Esophagus muscularis mucosa (tissue), 4 donors: ENCODE results near the gene NDEL1. TPM values are rescaled to one million over a fixed set of nuclear protein-coding genes. Genes with fewer than 3 reads are reported as not detected.
A peak's percentile ranks its signal among the peaks of the same experiment; 100 is the strongest.

Experiments used
- DNase-seq: peaks from one replicate; pipeline ENCODE4 v3.0.0-alpha.2; 2017; ENCODE audit errors: extremely low spot score
- H3K27ac ChIP-seq, 4 donors: fragments of 200-600 bp; sonication (generic); replicated peaks in 1 of 4; 1 replicate in 3 of 4; 2 replicates in 1 of 4; pipeline ENCODE4 v1.5.1; 2016 to 2019; ENCODE audit warnings: mild to moderate bottlenecking in 1 of 4
- H3K27me3 ChIP-seq, 4 donors: fragments of 200-600 bp; sonication (generic); one replicate each; pipeline versions ENCODE4 v1.5.1 to v1.6.0; 2016 to 2019
- H3K36me3 ChIP-seq, 4 donors: fragments of 200-600 bp; sonication (generic); one replicate each; pipeline ENCODE4 v1.5.1; 2016 to 2019
- H3K4me1 ChIP-seq, 4 donors: fragments of 200-600 bp; sonication (generic); one replicate each; pipeline ENCODE4 v1.5.1; 2016 to 2019
- H3K4me3 ChIP-seq, 4 donors: fragments of 200-600 bp; sonication (generic); 1 replicate in 2 of 4; 2 replicates in 2 of 4; pipeline ENCODE4 v1.5.1; 2016 to 2019; ENCODE audit warnings: mild to moderate bottlenecking in 4 of 4, moderate library complexity in 1 of 4
- H3K9me3 ChIP-seq, 4 donors: fragments of 200-600 bp; sonication (generic); 1 replicate in 3 of 4; 2 replicates in 1 of 4; pipeline ENCODE4 v1.5.1; 2016 to 2019
- CTCF ChIP-seq, 3 experiments: fragments of 200-600 bp in 2 of 3; fragments of 450-650 bp in 1 of 3; sonication (generic) in 2 of 3; IDR thresholded peaks; one replicate each; pipeline ENCODE4 v1.5.1; 2017 to 2019; ENCODE audit warnings: antibody characterized with exemption in 3 of 3, mild to moderate bottlenecking in 2 of 3, moderate library complexity in 1 of 3
- EP300 ChIP-seq: sonication (generic); formaldehyde crosslinking; IDR thresholded peaks from one replicate; pipeline ENCODE4 v1.6.1; 2017; ENCODE audit warnings: antibody characterized with exemption
- POLR2A ChIP-seq: fragments of 450-650 bp; IDR thresholded peaks from one replicate; pipeline ENCODE4 v1.6.1; 2017; ENCODE audit warnings: antibody characterized with exemption, moderate library complexity, mild to moderate bottlenecking, low read depth
- POLR2AphosphoS5 ChIP-seq, 2 donors: sonication (generic); formaldehyde crosslinking; IDR thresholded peaks; one replicate each; pipeline ENCODE4 v1.6.1; 2017; ENCODE audit warnings: antibody characterized with exemption in 2 of 2
- WGBS: methylation state at CpG from one replicate; pipeline ENCODE4 v1.1.5; 2018; 5-methylcytosine and 5-hydroxymethylcytosine counted together
- intact Hi-C: fragments of 100-400 bp; cut with DNase I; formaldehyde crosslinking; loops from one replicate; pipeline ENCODE4 v1.15.1; 2023
- total RNA-seq, 4 donors: library from RNA; depleted of rRNA; stranded (reverse); fragments of >200 nt; gene quantifications; one replicate each; pipeline versions ENCODE4 v1.1.0 to v1.2.1, GENCODE V29; 2016

NDEL1 gene
- total RNA-seq, 4 donors from 2014 or later: 48.2 to 80.8 (median 55.5) TPM

GRCh38 chr17:8479431-8479947 is 43.8 kb downstream of the NDEL1 start:
- TF ChIP-seq CTCF (IDR thresholded peaks at IDR 0.05) (no peak), POLR2AphosphoS5 (IDR thresholded peaks at IDR 0.05) (peak in 1 of 2 donors; percentile 42), POLR2A (no peak), EP300 (no peak)
- Histone ChIP-seq H3K36me3 (peaks cover 32 to 94% (median 79%) of the 10 kb centered on the region in 4 donors), H3K27ac (peak overlapping the region; percentile 46 to 74 (median 72)), H3K9me3 (no peaks in the 10 kb centered on the region), H3K4me3 (no peak overlapping the region), H3K27me3 (no peaks in the 10 kb centered on the region), H3K4me1 (peaks cover 13 to 34% (median 21%) of the 10 kb centered on the region in 4 donors)
- 39% methylated on average over 7 of the region's 11 CpGs for WGBS
- DNase-seq: no peak
- intact Hi-C loops: loop anchor here (5.0 kb wide), 1 partner anchor 37 kb away; no protein-coding TSS in a partner anchor

GRCh38 chr17:8480011-8480976 is 44.6 kb downstream of the NDEL1 start:
- no peak for DNase-seq
- Histone ChIP-seq H3K4me1 (peaks cover 13 to 34% (median 21%) of the 10 kb centered on the region in 4 donors), H3K27ac (peak overlapping the region; percentile 46 to 74 (median 72)), H3K27me3 (no peaks in the 10 kb centered on the region), H3K9me3 (no peaks in the 10 kb centered on the region), H3K4me3 (no peak overlapping the region), H3K36me3 (peaks cover 24 to 89% (median 72%) of the 10 kb centered on the region in 4 donors)
- TF ChIP-seq EP300 (no peak), POLR2A (no peak), CTCF (IDR thresholded peaks at IDR 0.05) (no peak), POLR2AphosphoS5 (IDR thresholded peaks at IDR 0.05) (no peak)
- 80% methylated on average over 20 of the region's 33 CpGs for WGBS
- intact Hi-C loops: no loop called here

- TF ChIP-seq CTCF (IDR thresholded peaks at IDR 0.05) (no peak), EP300 (no peak), POLR2A (no peak), POLR2AphosphoS5 (IDR thresholded peaks at IDR 0.05) (no peak)
- no peak overlapping the region for H3K4me3 ChIP-seq
- WGBS: 94% methylated on average over 12 of the region's 22 CpGs
- H3K27ac ChIP-seq: peak overlapping the region in 1 of 4 donors; percentile 46
- no peak for DNase-seq
- peaks cover 21 to 81% (median 67%) of the 10 kb centered on the region in 4 donors for H3K36me3 ChIP-seq
- peaks cover 13 to 34% (median 21%) of the 10 kb centered on the region in 4 donors for H3K4me1 ChIP-seq
- H3K27me3 ChIP-seq: no peaks in the 10 kb centered on the region
- no peaks in the 10 kb centered on the region for H3K9me3 ChIP-seq
- intact Hi-C loops: no loop called here
Observed at GRCh38 chr17:8481089-8481488, 45.4 kb downstream of the NDEL1 start.

- 100% methylated on average over 1 of the region's 5 CpGs for WGBS
- intact Hi-C loops: no loop called here
- Histone ChIP-seq H3K27me3 (no peaks in the 10 kb centered on the region), H3K4me3 (no peak overlapping the region), H3K9me3 (no peaks in the 10 kb centered on the region), H3K4me1 (peaks cover 13 to 34% (median 21%) of the 10 kb centered on the region in 4 donors), H3K27ac (no peak overlapping the region), H3K36me3 (peaks cover 15 to 80% (median 63%) of the 10 kb centered on the region in 4 donors)
- DNase-seq: no peak
- TF ChIP-seq POLR2A: no peak
- TF ChIP-seq POLR2AphosphoS5 (IDR thresholded peaks at IDR 0.05): no peak
- TF ChIP-seq CTCF (IDR thresholded peaks at IDR 0.05): no peak
- TF ChIP-seq EP300: no peak
Observed at GRCh38 chr17:8481703-8482102, 46.0 kb downstream of the NDEL1 start.
